HL-60/S4 (cell line): ENCODE results near the gene GAS7.

ENCODE experiments used
- in situ Hi-C: fragments of 300-500 bp; cut with MboI; formaldehyde crosslinking; loops from 2 replicates; pipeline ENCODE4 v1.14.3; 2022; ENCODE audit warnings: low sequenced_read_pairs

Gene GAS7

GRCh38 chr17:10198509-10199249 lies at the start of gene GAS7:
TSS of gene GAS7 (minus strand) at chr17:10198606.
- in situ Hi-C loops: no loop called here

GRCh38 chr17:10247810-10248209 lies 49.4 kb upstream of the GAS7 start:
- in situ Hi-C loops: no loop called here

GRCh38 chr17:10243883-10244844 lies 45.8 kb upstream of the GAS7 start:
- in situ Hi-C loops: no loop called here

GRCh38 chr17:10241781-10242180 lies 43.4 kb upstream of the GAS7 start:
- in situ Hi-C loops: no loop called here

GRCh38 chr17:10238661-10239060 lies 40.3 kb upstream of the GAS7 start:
- in situ Hi-C loops: no loop called here

- in situ Hi-C loops: no loop called here
Observed at GRCh38 chr17:10234033-10234432, 35.6 kb upstream of the GAS7 start.

GRCh38 chr17:10233161-10233560 lies 34.8 kb upstream of the GAS7 start:
- in situ Hi-C loops: no loop called here

- in situ Hi-C loops: no loop called here
Observed at GRCh38 chr17:10229181-10229580, 30.8 kb upstream of the GAS7 start.

GRCh38 chr17:10226930-10227695 lies 28.7 kb upstream of the GAS7 start:
- in situ Hi-C loops: no loop called here

GRCh38 chr17:10224582-10225195 lies 26.3 kb upstream of the GAS7 start:
- in situ Hi-C loops: no loop called here

GRCh38 chr17:10219193-10219592 lies 20.8 kb upstream of the GAS7 start:
- in situ Hi-C loops: no loop called here

- in situ Hi-C loops: no loop called here
Observed at GRCh38 chr17:10217916-10218315, 19.5 kb upstream of the GAS7 start.

- in situ Hi-C loops: no loop called here
Observed at GRCh38 chr17:10216213-10216938, 18.0 kb upstream of the GAS7 start.

- in situ Hi-C loops: no loop called here
Observed at GRCh38 chr17:10215286-10215685, 16.9 kb upstream of the GAS7 start.

- in situ Hi-C loops: no loop called here
Observed at GRCh38 chr17:10211666-10212065, 13.3 kb upstream of the GAS7 start.

GRCh38 chr17:10210151-10210574 lies 11.8 kb upstream of the GAS7 start:
- in situ Hi-C loops: no loop called here

GRCh38 chr17:10208604-10209193 lies 10.3 kb upstream of the GAS7 start:
- in situ Hi-C loops: no loop called here

- in situ Hi-C loops: no loop called here
Observed at GRCh38 chr17:10207153-10207552, 8.7 kb upstream of the GAS7 start.

GRCh38 chr17:10205549-10206185 lies 7.3 kb upstream of the GAS7 start:
- in situ Hi-C loops: no loop called here
